ENCODE results near the gene TRNAU1AP. TPM values are rescaled to one million over a fixed set of nuclear protein-coding genes. Genes with fewer than 3 reads are reported as not detected.
A peak's percentile ranks its signal among the peaks of the same experiment; 100 is the strongest.
"Not testable (repeated sequence)": the region's sequence is repeated elsewhere in the genome, so short reads cannot be mapped to it uniquely, and the experiment has no call there.

The TRNAU1AP gene
- total RNA-seq, 1 donor = 25.0 TPM

DNA sequence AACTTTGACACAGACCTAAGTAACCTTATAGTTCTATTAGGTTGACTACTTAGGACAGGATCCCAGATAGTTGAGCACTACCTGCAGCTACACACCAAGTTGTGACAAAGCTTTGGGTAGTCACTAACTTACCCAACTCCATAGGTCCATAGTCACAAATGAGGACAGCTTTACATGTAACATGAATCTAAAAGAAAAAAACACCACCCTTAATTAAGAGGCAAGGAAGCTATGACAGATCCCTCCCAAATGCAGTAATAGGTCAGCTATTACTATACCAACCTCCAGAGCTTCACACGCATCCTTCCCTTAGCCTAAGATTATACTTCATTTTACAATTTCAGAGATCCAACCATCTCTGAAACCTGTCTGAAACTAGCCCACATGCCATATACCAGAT, 26.5 kb downstream of the TRNAU1AP start:
- H3K4me3 ChIP-seq (ENCODE audit: low read depth, low read length) = peak overlapping the region; percentile 97
- DNase-seq (ENCODE audit: low read depth) = no peak
- TF ChIP-seq, protein P1, sequence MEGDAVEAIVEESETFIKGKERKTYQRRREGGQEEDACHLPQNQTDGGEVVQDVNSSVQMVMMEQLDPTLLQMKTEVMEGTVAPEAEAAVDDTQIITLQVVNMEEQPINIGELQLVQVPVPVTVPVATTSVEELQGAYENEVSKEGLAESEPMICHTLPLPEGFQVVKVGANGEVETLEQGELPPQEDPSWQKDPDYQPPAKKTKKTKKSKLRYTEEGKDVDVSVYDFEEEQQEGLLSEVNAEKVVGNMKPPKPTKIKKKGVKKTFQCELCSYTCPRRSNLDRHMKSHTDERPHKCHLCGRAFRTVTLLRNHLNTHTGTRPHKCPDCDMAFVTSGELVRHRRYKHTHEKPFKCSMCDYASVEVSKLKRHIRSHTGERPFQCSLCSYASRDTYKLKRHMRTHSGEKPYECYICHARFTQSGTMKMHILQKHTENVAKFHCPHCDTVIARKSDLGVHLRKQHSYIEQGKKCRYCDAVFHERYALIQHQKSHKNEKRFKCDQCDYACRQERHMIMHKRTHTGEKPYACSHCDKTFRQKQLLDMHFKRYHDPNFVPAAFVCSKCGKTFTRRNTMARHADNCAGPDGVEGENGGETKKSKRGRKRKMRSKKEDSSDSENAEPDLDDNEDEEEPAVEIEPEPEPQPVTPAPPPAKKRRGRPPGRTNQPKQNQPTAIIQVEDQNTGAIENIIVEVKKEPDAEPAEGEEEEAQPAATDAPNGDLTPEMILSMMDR (IDR thresholded peaks at IDR 0.05; ENCODE audit: insufficient read depth, low read depth, low read length) = no peak

DNA sequence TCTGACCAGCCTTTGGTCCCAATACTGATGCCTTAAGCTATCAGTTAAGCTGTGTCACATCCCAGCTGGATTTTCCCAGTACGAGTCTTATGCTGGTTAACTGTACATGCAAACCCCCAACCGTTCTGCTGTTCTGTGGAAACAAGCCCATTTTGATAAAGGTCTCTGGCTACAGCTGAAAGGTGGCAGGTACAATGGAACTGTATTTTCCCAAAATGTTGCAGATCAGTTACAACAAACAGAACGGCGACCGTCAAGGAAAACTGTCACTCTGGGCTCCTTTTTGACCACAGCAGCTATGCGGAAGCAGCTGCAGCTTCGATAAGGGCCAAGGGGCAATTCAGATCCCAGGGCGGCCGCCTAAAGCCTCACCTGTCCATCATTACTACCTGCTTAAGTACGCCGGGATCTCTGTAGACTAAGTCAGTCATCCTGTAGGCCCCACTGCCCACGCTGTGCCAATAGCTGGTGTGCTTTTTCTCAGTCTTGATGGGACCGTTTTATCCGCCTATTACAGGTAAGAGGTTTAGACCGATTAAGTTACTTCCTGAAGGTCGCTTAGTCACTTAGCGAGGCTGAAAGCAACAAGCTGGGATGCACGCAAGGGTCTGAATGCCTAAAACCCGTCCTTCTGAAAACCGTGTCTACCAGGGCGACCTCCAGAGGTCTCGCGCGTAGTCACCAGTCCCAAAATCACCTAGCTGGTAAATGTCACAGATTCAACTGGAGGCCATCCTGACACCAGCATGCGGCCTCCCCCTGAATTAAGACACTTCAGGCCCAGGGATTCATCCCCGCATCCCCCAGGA, 28.0 kb downstream of the TRNAU1AP start:
- TF ChIP-seq, protein P1 (IDR thresholded peaks at IDR 0.05; ENCODE audit: insufficient read depth, low read depth, low read length) = no peak
- peak; percentile 34 for DNase-seq (ENCODE audit: low read depth)
- peak overlapping the region; percentile 97 for H3K4me3 ChIP-seq (ENCODE audit: low read depth, low read length)

DNA sequence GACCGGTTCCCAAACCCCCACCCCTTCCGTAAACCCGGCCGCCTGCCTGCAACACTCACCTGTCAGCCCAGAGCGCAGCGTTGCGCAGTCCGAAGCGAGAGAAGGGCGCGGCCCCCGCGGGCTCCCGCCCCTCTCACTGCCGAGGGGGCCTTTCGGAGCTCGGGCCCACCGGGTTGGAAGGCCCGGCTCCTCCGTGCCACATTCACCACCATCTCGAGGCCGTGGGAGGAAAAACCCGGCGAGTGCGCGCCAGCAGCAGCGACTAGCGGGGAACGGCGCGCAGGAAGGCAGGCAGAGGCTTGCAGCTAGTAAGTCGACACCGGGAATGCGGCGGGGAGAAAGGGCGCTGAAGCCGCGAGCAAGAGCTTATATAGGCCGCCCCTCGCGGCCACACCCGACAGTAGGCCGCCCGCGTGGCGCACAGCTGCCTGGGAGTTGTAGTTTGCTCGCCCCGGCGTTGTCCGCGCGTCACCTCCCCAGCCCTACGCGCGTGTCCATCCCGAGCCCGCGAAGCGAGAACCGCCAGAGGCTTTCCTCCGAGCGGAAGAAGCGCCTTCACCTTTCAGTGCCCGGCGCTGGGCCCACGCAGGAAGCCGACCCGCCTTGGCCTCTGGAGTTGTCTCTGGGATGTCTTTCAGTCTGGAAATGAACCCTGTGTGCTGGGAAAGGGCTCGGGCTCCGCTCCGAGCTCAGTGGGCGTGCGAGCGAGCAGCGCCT, 28.8 kb downstream of the TRNAU1AP start:
- TF ChIP-seq, protein P1 (IDR thresholded peaks at IDR 0.05; ENCODE audit: insufficient read depth, low read depth, low read length) = no peak
- peak; percentile 97 for DNase-seq (ENCODE audit: low read depth)
- H3K4me3 ChIP-seq (ENCODE audit: low read depth, low read length) = peak overlapping the region; percentile 97

DNA sequence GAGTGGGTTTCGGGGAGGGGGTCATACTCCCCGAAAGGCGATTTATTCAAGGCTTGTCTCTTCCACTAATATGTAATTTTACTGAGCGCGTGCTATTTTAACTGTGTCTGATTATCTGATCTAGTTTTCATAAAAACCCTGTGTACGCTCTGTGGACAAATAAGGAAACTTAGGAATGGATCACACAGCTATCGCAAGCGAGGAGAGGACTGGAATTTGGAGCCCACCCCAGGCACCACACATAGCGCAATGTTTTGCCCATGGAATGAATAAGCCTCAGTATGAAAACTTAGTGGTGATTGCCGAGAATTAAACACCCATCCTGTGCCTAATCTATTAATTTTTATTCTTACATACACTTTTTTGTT, 29.3 kb downstream of the TRNAU1AP start:
- TF ChIP-seq, protein P1 (IDR thresholded peaks at IDR 0.05; ENCODE audit: insufficient read depth, low read depth, low read length) = no peak
- peak overlapping the region; percentile 97 for H3K4me3 ChIP-seq (ENCODE audit: low read depth, low read length)
- peak; percentile 48 for DNase-seq (ENCODE audit: low read depth)

DNA sequence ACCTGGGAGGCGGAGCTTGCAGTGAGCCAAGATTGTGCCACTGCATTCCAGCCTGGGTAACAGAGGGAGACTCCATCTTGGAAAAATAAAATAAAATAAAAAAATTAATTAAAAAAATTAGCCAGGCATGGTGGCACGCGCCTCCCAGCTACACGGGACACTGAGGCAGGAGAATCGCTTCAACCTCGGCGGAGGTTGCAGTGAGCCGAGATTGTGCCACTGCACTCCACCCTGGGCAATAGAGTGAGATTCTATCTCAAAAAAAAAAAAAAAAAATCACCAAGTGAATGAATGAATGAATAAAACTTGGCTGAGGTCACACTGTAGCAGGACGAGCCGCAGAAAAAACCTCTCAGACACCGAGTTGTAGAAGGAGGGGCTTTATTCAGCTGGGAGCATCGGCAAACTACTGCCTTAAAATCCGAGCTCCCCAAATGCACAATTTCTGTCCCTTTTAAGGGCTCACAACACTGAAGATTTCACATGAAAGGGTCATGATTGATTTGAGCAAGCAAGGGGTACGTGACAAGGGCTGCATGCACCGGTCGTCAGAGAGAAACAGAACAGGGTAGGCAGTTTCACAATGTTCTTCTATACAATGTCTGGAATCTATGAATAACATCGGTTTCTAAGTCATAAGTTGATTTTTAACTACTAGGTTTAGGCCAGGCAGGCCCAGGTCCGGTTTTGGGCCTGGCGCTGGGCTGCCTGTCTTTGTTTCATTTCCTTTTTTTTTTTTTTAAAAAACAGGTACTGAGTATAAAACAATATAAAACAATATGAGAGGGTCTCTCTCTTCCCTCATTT, 33.9 kb downstream of the TRNAU1AP start:
- not testable (repeated sequence) for DNase-seq (ENCODE audit: low read depth); H3K4me3 ChIP-seq (ENCODE audit: low read depth, low read length)

DNA sequence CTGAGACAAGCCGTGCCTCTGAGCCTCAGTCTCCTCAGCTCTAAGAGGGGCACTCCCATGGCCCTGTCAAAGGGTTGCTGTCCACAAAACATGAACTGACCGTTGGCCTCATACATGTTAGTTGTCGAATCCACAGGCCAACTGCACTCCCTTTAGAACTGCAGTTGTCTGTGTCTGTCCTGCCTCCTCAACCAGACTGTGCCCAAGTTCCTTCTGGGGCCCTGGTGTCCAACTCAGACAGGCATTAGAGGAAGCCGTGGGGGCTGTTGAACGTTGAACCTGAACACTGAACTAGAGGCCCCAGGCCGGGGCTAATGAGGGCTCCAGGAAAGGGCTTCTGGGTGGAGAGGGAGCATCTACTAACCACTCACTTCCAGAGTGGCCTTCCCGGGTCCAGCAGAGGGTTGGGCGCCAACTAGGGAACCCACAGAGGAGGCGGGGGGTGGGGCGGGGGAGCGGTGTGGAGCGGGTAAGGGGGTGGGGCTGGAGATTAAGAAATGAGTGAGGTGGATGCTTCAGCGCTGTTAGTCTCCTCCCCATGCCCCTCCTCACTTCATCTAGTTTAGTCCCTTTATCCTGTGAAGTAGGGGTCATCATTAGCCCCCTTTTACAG, 38.9 kb downstream of the TRNAU1AP start, which contains the start of gene RAB42:
Gene RAB42 (plus strand): TSS at position 558 of the 613 bp plus-strand sequence. CDS start 247 bp downstream, outside the sequence.
- DNase-seq (ENCODE audit: low read depth) = peak; percentile 55
- peak within 1 kb of the TSS; percentile 69 for H3K4me3 ChIP-seq (ENCODE audit: low read depth, low read length)
- TF ChIP-seq, protein P1 (IDR thresholded peaks at IDR 0.05; ENCODE audit: insufficient read depth, low read depth, low read length) = no peak

Measured in fibroblast of villous mesenchyme (primary cell).